ELR (cell line): ENCODE results near the gene MYH1.

Source experiments
- DNase-seq: peaks from one replicate; pipeline ENCODE4 v3.0.0-alpha.2; 2015; ENCODE audit warnings: low read depth

Gene MYH1

DNA sequence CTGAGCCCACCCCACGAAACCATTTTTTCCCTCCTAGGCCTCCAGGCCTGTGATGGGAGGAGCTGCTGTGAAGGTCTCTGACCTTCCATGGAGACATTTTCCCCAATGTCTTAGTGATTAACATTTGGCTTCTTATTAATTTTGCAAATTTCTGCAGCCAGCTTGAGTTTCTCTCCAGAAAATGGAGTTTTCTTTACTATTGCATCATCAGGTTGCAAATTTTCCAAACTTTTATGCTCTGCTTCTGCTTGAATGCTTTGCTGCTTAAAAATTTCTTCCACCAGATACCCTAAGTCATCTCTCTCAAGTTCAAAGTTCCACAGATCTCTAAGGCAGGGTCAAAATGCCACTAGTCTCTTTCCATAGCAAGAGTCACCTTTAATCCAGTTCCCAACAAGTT is 36.1 kb downstream of the MYH1 start:
- no peak for DNase-seq

DNA sequence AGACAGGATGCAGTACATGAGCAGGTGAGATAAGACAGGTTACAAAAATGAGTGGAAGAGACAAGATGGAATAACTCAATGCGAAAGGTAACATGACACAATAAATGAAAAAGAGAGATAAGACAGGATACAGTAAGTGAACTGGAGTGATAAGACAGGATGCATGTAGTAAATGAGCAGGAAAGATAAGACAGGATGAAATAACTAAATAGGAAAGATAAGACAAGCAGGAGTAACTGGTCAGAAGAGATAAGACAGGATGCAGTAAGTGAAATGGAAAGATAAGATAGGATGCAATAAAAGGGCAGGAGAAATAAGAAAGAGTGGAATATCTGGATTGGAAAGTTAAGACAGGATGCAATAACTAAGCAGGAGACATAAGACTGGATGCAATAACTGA is 40.6 kb downstream of the MYH1 start:
- DNase-seq: no peak

DNA sequence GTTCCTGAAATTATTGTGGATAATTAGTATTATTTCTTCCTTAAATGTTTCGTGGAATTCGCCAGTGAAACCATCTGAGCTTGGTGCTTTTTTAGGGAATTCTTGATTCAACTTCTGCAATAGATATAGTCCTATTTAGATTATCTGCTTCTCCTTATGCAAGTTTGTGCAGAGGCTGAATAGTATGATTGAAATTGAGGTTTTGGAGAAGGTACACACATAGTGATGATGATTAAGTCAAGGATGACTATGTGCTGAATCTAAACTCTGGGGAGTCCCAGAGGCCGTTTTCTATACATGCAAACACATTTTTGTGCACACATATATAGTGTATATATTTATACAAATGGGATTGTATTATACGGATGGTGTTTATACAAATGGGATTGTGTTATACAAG is 43.8 kb downstream of the MYH1 start:
- DNase-seq: no peak

DNA sequence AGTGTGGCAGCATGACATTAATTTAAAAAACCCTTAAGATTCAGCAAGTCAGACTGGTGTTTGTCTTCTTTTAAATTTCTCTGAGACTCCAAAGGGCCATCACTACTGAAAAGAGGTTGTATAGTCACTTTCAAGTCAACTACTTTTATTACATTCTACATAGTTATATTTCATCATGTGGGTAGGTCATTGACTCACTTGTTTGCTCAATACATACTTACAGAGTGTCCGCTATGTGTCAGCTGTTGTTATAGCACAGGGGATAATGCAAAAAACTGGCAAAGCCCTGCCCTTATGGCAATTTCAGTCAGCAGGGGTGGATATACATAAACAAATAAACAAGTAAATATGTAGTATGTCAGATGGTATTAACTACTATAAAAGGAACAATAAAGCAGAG is 46.5 kb downstream of the MYH1 start:
- DNase-seq: no peak

DNA sequence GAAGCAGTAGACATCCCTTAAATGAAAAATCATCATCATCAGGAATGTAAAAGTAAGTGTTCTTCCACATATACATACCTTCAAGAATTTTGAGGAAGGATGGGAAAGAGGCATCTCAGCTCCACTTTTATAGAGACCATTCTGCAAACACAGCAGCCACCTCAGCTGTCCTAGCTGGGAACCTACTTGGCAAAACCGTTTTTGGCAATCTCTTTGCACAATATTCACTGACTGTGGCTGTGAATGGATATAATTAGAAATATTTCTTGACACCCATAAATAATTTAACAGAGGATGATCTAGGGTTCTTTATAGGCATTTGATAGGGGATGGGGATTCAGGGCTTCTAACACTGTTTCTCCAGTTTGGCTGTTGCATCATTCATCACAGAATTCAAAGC is 48.9 kb downstream of the MYH1 start, which contains the start of gene MYH4:
Gene MYH4 (minus strand): TSS at position 101 of the 400 bp plus-strand sequence. CDS start 2,814 bp downstream, outside the sequence.
- no peak for DNase-seq

DNA sequence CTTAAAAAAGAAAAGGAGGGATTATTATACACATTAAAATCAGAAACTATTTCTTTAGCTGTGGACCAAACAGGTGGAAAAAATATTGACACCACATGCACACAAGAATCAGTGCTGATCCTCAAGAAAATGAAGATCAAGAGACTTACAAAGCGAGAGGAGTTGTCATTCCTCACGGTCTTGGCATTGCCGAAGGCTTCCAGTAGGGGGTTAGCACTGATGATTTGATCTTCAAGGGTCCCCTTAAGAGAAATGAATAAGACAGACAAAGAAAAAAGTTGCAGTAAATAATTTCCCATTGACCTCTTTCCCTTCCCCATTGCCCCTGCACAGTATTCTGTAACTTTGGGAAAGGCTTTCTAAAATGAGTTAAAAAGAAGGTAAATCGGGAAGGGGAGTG is 54.9 kb downstream of the MYH1 start:
- no peak for DNase-seq

DNA sequence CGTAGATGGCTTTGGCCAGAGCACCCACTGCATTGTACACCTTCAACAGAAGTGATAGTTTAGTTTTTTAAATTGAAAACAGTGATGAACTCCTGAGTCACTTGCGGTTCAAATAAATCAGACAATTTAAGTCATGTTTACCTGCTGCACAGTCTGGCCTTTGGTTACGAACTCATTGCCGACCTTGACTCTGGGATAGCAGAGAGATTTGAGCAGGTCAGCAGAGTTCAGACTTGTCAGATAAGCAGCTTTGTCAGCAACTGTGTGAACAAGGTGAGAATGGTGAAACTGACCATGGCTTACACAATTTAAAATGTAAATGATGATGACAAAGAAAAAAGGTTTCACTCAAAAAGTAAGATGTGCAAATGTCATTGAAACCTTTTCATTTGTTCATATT is 58.3 kb downstream of the MYH1 start:
- DNase-seq: no peak

DNA sequence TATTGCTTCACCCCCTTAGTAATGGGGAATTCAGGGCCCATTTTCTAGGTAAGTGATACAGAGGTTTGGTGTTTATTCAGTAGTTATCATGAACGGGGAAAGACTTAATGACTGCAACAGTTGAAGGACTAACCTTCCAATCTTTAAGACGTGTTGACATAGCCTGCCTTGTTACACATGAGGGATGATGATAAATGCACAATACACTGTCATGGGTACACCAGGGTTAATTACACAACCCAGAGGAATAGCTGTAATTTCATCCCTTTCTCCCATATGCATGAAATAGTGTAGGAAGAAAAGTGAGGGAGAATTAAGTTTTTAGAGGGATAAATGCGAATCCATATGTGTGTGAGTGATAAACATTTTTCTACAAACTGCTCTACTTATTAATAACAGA is 59.6 kb downstream of the MYH1 start:
- DNase-seq: no peak

DNA sequence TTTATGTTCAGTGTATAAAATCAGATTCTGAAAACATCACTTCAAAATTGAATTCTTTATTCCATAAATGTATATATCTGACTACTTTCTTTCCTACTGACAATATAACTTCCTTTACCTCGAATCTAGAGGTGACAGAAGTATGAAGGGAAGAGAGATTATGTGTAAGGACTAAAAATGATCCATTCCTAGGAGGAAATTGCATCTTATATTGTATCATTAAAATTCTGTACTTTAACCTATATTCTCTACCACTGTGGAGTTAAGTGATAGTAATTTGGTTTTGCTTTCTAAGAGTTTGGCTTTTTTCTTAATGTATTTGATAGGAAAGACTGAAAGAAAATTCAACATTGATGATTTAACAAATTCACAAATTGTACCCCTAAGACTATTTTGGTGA is 60.4 kb downstream of the MYH1 start:
- no peak for DNase-seq

DNA sequence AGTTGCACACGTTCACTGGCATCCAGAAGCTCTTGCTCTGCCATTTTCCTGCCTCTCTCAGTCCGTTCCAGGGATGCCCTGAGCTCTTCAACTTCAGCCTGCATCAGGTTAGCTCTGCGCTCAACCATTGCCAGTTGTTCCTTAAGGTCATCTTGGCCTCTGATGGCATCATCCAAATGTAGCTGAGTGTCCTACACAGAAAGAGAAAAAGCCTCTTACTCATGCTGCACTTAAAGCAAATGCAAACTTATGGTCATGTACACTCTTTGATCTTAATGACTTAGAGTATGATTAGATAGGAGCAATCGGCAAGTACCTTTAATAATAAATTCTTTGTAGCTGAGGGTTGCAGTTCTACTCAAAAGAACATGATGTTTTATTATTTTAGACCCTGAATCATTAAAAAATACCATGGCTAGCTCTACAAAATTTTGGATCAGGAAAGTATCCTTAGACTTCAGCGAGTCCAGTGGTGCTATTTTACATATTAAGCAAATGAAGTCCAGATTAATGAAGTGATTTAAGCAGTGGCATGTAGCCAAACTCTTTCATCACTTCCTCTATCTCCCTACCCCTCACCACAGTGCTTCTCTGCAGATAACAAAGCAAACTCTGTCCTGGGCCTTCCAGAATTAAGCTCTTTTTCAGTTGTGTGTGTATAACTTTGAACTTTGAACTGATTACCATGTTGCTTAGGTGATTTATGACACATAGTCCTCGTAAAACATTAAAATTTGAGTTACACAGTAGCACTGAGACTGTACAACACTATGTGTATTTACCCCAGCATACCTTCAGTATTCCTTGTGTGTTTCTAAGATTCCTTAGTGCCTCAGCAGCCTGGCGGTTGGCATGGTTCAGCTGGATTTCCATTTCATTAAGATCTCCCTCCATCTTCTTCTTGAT is 71.1 kb downstream of the MYH1 start:
- DNase-seq: no peak
